HEK293 (cell line): ENCODE data around the gene SESN1.

Experiments used
- GLI4 ChIP-seq: fragments of 450-650 bp; formaldehyde crosslinking; IDR thresholded peaks from 2 replicates; pipeline ENCODE4 v1.5.1; 2016; ENCODE audit warnings: missing biosample characterization, missing genetic modification characterization
- HOXA7 ChIP-seq: sonication (generic); formaldehyde crosslinking; IDR thresholded peaks from 2 replicates; pipeline ENCODE4 v1.8.1; 2022; ENCODE audit warnings: missing genetic modification reagents, borderline replicate concordance
- KLF9 ChIP-seq: fragments of 450-650 bp; formaldehyde crosslinking; IDR thresholded peaks from 2 replicates; pipeline ENCODE4 v1.5.1; 2016; ENCODE audit warnings: missing biosample characterization, missing genetic modification characterization, low read depth
- MZF1 ChIP-seq: fragments of 450-650 bp; formaldehyde crosslinking; IDR thresholded peaks from 2 replicates; pipeline ENCODE4 v1.5.1; 2017; ENCODE audit warnings: missing biosample characterization, missing genetic modification characterization, borderline replicate concordance
- SP3 ChIP-seq: fragments of 450-650 bp; formaldehyde crosslinking; IDR thresholded peaks from 2 replicates; pipeline ENCODE4 v1.5.1; 2016; ENCODE audit warnings: missing biosample characterization, missing genetic modification characterization
- ZBTB1 ChIP-seq: fragments of 450-650 bp; formaldehyde crosslinking; IDR thresholded peaks from 2 replicates; pipeline ENCODE4 v1.5.1; 2016; ENCODE audit warnings: missing biosample characterization, missing genetic modification characterization
- ZBTB8A ChIP-seq: fragments of 450-650 bp; formaldehyde crosslinking; IDR thresholded peaks from 2 replicates; pipeline ENCODE4 v1.5.1; 2016; ENCODE audit warnings: missing biosample characterization, missing genetic modification characterization
- ZNF114 ChIP-seq: fragments of 450-650 bp; formaldehyde crosslinking; IDR thresholded peaks from 2 replicates; pipeline ENCODE4 v1.5.0; 2017; ENCODE audit warnings: missing biosample characterization, missing genetic modification characterization
- ZNF140 ChIP-seq: fragments of 450-650 bp; formaldehyde crosslinking; IDR thresholded peaks from 2 replicates; pipeline ENCODE4 v1.5.1; 2016; ENCODE audit warnings: missing biosample characterization, missing genetic modification characterization
- ZNF248 ChIP-seq: fragments of 450-650 bp; formaldehyde crosslinking; IDR thresholded peaks from 2 replicates; pipeline ENCODE4 v1.5.1; 2017; ENCODE audit warnings: missing biosample characterization, missing genetic modification characterization
- ZNF341 ChIP-seq: fragments of 450-650 bp; formaldehyde crosslinking; IDR thresholded peaks from 2 replicates; pipeline ENCODE4; 2016; ENCODE audit warnings: low read depth, missing biosample characterization, missing genetic modification characterization
- ZNF433 ChIP-seq: fragments of 450-650 bp; formaldehyde crosslinking; IDR thresholded peaks from 2 replicates; pipeline ENCODE4 v1.5.1; 2016; ENCODE audit warnings: missing biosample characterization, missing genetic modification characterization, low read depth
- ZNF571 ChIP-seq: fragments of 450-650 bp; formaldehyde crosslinking; IDR thresholded peaks from 2 replicates; pipeline ENCODE4 v1.5.0; 2017; ENCODE audit warnings: missing biosample characterization, missing genetic modification characterization
- ZNF600 ChIP-seq: fragments of 450-650 bp; formaldehyde crosslinking; IDR thresholded peaks from 2 replicates; pipeline ENCODE4 v1.5.1; 2016; ENCODE audit warnings: missing biosample characterization, missing genetic modification characterization
- ZNF621 ChIP-seq: fragments of 450-650 bp; formaldehyde crosslinking; IDR thresholded peaks from 2 replicates; pipeline ENCODE4 v1.5.1; 2017; ENCODE audit warnings: missing biosample characterization, missing genetic modification characterization
- ZNF776 ChIP-seq: fragments of 450-650 bp; formaldehyde crosslinking; IDR thresholded peaks from 2 replicates; pipeline ENCODE4 v1.5.0; 2017; ENCODE audit warnings: missing biosample characterization, missing genetic modification characterization, borderline replicate concordance
- ZXDB ChIP-seq: fragments of 450-650 bp; formaldehyde crosslinking; IDR thresholded peaks from 2 replicates; pipeline ENCODE4 v1.5.1; 2016; ENCODE audit warnings: missing biosample characterization, missing genetic modification characterization
- TF ChIP-seq, protein P1 (sequence below): fragments of 450-650 bp; formaldehyde crosslinking; IDR thresholded peaks from 2 replicates; pipeline ENCODE4; 2016; ENCODE audit warnings: missing biosample characterization, missing genetic modification characterization
- TF ChIP-seq, protein P2 (sequence below): fragments of 450-650 bp; formaldehyde crosslinking; IDR thresholded peaks from 2 replicates; pipeline ENCODE4 v1.5.1; 2016; ENCODE audit warnings: missing biosample characterization, missing genetic modification characterization
- TF ChIP-seq, protein P3 (sequence below): fragments of 450-650 bp; formaldehyde crosslinking; IDR thresholded peaks from 2 replicates; pipeline ENCODE4 v1.5.1; 2016; ENCODE audit warnings: missing biosample characterization, missing genetic modification characterization
- TF ChIP-seq, protein P4 (sequence below): fragments of 450-650 bp; formaldehyde crosslinking; IDR thresholded peaks from 2 replicates; pipeline ENCODE4 v1.5.1; 2016; ENCODE audit warnings: missing biosample characterization, missing genetic modification characterization
- TF ChIP-seq, protein P5 (sequence below): fragments of 450-650 bp; formaldehyde crosslinking; conservative IDR thresholded peaks from 2 replicates; pipeline ENCODE4 v1.5.1; 2016; ENCODE audit warnings: low read depth, missing biosample characterization, missing genetic modification characterization
- TF ChIP-seq, protein P6 (sequence below): fragments of 450-650 bp; IDR thresholded peaks from 2 replicates; pipeline ENCODE4 v1.5.1; 2018; ENCODE audit warnings: missing biosample characterization, mild to moderate bottlenecking, missing genetic modification characterization
- TF ChIP-seq, protein P7 (sequence below): fragments of 450-650 bp; formaldehyde crosslinking; IDR thresholded peaks from 2 replicates; pipeline ENCODE4 v1.5.1; 2016; ENCODE audit warnings: missing biosample characterization, missing genetic modification characterization
- TF ChIP-seq, protein P8 (sequence below): fragments of 450-650 bp; formaldehyde crosslinking; IDR thresholded peaks from 2 replicates; pipeline ENCODE4 v1.5.1; 2016; ENCODE audit warnings: missing biosample characterization, missing genetic modification characterization

The SESN1 gene

DNA sequence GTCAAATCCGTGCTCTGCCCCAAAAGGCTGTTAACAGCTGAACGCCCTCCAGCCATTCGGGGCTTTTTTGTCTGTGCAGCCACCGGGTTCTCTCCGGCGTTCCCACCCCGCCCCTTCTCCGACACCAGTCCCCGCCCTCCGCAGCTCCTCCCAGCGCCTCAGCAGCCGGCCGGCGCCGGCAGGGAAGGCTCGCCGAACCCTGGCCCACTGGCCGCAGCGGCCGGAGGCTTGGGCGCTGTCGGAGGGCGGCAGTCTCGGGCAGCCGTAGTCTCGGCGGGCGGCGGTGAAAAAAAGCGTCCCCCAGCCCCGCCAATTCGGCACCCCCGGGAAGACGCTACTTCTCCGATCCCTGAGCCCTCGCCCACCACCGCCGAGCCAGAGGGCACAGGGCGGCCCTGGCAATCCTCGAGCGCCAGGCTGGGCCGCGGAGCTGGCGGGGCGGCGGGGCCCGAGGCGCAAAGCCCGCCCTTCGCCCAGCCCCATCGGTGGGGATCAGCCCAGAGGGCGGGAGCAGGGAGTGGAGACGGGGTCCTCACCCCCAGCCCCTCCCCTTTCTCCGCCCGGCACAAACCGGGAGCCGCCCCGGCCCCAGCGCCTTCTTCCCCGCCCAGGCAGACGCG, at the start of gene SESN1 (continued):
- TF ChIP-seq, protein P1, sequence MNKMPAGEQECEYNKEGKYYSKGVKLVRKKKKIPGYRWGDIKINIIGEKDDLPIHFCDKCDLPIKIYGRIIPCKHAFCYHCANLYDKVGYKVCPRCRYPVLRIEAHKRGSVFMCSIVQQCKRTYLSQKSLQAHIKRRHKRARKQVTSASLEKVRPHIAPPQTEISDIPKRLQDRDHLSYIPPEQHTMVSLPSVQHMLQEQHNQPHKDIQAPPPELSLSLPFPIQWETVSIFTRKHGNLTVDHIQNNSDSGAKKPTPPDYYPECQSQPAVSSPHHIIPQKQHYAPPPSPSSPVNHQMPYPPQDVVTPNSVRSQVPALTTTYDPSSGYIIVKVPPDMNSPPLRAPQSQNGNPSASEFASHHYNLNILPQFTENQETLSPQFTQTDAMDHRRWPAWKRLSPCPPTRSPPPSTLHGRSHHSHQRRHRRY: no peak
- TF ChIP-seq ZBTB1 (tag by site-specific recombination) (no peak), ZNF621 (tag by site-specific recombination) (no peak), ZNF571 (tag by site-specific recombination) (no peak), ZNF114 (no peak), HOXA7 (no peak), ZBTB8A (peak; percentile 100), ZNF776 (no peak), ZNF433 (tag by site-specific recombination) (no peak), SP3 (tag by site-specific recombination) (peak; percentile 95), ZNF140 (tag by site-specific recombination) (no peak), ZXDB (tag by site-specific recombination) (peak; percentile 70), ZNF248 (tag by site-specific recombination) (no peak), GLI4 (tag by site-specific recombination) (no peak), ZNF341 (tag by site-specific recombination) (peak; percentile 57), KLF9 (tag by site-specific recombination) (peak; percentile 72), MZF1 (tag by site-specific recombination) (peak; percentile 85), ZNF600 (tag by site-specific recombination) (peak; percentile 79)
- TF ChIP-seq, protein P2, sequence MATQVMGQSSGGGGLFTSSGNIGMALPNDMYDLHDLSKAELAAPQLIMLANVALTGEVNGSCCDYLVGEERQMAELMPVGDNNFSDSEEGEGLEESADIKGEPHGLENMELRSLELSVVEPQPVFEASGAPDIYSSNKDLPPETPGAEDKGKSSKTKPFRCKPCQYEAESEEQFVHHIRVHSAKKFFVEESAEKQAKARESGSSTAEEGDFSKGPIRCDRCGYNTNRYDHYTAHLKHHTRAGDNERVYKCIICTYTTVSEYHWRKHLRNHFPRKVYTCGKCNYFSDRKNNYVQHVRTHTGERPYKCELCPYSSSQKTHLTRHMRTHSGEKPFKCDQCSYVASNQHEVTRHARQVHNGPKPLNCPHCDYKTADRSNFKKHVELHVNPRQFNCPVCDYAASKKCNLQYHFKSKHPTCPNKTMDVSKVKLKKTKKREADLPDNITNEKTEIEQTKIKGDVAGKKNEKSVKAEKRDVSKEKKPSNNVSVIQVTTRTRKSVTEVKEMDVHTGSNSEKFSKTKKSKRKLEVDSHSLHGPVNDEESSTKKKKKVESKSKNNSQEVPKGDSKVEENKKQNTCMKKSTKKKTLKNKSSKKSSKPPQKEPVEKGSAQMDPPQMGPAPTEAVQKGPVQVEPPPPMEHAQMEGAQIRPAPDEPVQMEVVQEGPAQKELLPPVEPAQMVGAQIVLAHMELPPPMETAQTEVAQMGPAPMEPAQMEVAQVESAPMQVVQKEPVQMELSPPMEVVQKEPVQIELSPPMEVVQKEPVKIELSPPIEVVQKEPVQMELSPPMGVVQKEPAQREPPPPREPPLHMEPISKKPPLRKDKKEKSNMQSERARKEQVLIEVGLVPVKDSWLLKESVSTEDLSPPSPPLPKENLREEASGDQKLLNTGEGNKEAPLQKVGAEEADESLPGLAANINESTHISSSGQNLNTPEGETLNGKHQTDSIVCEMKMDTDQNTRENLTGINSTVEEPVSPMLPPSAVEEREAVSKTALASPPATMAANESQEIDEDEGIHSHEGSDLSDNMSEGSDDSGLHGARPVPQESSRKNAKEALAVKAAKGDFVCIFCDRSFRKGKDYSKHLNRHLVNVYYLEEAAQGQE: no peak
- TF ChIP-seq, protein P3, sequence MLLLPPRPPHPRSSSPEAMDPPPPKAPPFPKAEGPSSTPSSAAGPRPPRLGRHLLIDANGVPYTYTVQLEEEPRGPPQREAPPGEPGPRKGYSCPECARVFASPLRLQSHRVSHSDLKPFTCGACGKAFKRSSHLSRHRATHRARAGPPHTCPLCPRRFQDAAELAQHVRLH (tag by site-specific recombination): 0 out of 2 replicates have a peak, but pooled peaks have one; percentile 12
- TF ChIP-seq, protein P4, sequence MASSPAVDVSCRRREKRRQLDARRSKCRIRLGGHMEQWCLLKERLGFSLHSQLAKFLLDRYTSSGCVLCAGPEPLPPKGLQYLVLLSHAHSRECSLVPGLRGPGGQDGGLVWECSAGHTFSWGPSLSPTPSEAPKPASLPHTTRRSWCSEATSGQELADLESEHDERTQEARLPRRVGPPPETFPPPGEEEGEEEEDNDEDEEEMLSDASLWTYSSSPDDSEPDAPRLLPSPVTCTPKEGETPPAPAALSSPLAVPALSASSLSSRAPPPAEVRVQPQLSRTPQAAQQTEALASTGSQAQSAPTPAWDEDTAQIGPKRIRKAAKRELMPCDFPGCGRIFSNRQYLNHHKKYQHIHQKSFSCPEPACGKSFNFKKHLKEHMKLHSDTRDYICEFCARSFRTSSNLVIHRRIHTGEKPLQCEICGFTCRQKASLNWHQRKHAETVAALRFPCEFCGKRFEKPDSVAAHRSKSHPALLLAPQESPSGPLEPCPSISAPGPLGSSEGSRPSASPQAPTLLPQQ (tag by site-specific recombination): peak; percentile 81
- TF ChIP-seq, protein P5, sequence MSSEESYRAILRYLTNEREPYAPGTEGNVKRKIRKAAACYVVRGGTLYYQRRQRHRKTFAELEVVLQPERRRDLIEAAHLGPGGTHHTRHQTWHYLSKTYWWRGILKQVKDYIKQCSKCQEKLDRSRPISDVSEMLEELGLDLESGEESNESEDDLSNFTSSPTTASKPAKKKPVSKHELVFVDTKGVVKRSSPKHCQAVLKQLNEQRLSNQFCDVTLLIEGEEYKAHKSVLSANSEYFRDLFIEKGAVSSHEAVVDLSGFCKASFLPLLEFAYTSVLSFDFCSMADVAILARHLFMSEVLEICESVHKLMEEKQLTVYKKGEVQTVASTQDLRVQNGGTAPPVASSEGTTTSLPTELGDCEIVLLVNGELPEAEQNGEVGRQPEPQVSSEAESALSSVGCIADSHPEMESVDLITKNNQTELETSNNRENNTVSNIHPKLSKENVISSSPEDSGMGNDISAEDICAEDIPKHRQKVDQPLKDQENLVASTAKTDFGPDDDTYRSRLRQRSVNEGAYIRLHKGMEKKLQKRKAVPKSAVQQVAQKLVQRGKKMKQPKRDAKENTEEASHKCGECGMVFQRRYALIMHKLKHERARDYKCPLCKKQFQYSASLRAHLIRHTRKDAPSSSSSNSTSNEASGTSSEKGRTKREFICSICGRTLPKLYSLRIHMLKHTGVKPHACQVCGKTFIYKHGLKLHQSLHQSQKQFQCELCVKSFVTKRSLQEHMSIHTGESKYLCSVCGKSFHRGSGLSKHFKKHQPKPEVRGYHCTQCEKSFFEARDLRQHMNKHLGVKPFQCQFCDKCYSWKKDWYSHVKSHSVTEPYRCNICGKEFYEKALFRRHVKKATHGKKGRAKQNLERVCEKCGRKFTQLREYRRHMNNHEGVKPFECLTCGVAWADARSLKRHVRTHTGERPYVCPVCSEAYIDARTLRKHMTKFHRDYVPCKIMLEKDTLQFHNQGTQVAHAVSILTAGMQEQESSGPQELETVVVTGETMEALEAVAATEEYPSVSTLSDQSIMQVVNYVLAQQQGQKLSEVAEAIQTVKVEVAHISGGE (tag by site-specific recombination): 0 out of 2 replicates have a peak, but pooled peaks have one; percentile 33
- TF ChIP-seq, protein P6, sequence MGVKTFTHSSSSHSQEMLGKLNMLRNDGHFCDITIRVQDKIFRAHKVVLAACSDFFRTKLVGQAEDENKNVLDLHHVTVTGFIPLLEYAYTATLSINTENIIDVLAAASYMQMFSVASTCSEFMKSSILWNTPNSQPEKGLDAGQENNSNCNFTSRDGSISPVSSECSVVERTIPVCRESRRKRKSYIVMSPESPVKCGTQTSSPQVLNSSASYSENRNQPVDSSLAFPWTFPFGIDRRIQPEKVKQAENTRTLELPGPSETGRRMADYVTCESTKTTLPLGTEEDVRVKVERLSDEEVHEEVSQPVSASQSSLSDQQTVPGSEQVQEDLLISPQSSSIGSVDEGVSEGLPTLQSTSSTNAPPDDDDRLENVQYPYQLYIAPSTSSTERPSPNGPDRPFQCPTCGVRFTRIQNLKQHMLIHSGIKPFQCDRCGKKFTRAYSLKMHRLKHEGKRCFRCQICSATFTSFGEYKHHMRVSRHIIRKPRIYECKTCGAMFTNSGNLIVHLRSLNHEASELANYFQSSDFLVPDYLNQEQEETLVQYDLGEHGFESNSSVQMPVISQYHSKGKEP (tag by site-specific recombination): no peak
- TF ChIP-seq, protein P7, sequence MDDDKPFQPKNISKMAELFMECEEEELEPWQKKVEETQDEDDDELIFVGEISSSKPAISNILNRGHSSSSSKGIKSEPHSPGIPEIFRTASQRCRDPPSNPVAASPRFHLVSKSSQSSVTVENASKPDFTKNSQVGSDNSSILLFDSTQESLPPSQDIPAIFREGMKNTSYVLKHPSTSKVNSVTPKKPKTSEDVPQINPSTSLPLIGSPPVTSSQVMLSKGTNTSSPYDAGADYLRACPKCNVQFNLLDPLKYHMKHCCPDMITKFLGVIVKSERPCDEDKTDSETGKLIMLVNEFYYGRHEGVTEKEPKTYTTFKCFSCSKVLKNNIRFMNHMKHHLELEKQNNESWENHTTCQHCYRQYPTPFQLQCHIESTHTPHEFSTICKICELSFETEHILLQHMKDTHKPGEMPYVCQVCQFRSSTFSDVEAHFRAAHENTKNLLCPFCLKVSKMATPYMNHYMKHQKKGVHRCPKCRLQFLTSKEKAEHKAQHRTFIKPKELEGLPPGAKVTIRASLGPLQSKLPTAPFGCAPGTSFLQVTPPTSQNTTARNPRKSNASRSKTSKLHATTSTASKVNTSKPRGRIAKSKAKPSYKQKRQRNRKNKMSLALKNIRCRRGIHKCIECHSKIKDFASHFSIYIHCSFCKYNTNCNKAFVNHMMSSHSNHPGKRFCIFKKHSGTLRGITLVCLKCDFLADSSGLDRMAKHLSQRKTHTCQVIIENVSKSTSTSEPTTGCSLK (tag by site-specific recombination): no peak
- TF ChIP-seq, protein P8, sequence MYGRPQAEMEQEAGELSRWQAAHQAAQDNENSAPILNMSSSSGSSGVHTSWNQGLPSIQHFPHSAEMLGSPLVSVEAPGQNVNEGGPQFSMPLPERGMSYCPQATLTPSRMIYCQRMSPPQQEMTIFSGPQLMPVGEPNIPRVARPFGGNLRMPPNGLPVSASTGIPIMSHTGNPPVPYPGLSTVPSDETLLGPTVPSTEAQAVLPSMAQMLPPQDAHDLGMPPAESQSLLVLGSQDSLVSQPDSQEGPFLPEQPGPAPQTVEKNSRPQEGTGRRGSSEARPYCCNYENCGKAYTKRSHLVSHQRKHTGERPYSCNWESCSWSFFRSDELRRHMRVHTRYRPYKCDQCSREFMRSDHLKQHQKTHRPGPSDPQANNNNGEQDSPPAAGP (tag by site-specific recombination): peak; percentile 85
